ENCODE results near the gene MMS19.

MMS19 gene, protein sequence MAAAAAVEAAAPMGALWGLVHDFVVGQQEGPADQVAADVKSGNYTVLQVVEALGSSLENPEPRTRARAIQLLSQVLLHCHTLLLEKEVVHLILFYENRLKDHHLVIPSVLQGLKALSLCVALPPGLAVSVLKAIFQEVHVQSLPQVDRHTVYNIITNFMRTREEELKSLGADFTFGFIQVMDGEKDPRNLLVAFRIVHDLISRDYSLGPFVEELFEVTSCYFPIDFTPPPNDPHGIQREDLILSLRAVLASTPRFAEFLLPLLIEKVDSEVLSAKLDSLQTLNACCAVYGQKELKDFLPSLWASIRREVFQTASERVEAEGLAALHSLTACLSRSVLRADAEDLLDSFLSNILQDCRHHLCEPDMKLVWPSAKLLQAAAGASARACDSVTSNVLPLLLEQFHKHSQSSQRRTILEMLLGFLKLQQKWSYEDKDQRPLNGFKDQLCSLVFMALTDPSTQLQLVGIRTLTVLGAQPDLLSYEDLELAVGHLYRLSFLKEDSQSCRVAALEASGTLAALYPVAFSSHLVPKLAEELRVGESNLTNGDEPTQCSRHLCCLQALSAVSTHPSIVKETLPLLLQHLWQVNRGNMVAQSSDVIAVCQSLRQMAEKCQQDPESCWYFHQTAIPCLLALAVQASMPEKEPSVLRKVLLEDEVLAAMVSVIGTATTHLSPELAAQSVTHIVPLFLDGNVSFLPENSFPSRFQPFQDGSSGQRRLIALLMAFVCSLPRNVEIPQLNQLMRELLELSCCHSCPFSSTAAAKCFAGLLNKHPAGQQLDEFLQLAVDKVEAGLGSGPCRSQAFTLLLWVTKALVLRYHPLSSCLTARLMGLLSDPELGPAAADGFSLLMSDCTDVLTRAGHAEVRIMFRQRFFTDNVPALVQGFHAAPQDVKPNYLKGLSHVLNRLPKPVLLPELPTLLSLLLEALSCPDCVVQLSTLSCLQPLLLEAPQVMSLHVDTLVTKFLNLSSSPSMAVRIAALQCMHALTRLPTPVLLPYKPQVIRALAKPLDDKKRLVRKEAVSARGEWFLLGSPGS

GRCh38 chr10:97498076-97498840 lies at the start of gene MMS19:
TSS of gene MMS19 (minus strand) at chr10:97498422. CDS start at chr10:97498384, 38 bp downstream.
- peak; percentile 96 to 97 for DNase-seq

DNA sequence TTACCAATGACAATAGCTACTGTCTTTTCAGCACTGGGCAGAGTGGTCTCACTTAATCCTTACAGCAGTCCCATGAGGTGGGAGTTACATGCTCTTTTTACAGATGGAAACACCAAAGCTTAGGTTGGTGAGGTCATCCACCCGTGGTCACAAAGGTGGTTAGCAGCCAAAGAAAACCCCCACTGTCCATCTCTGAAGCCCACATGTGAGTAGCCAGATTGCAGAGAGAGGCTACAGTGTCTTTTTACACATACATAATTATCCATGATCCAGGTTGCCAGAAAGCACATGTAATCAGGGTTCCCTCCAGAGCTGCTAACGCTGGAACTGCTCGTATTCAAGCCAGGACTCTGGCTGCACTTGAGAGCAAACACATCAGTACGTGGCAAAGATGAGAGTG lies 49.7 kb upstream of the MMS19 start:
- no peak for DNase-seq

GRCh38 chr10:97547271-97547600 lies 49.0 kb upstream of the MMS19 start:
- no peak for DNase-seq

DNA sequence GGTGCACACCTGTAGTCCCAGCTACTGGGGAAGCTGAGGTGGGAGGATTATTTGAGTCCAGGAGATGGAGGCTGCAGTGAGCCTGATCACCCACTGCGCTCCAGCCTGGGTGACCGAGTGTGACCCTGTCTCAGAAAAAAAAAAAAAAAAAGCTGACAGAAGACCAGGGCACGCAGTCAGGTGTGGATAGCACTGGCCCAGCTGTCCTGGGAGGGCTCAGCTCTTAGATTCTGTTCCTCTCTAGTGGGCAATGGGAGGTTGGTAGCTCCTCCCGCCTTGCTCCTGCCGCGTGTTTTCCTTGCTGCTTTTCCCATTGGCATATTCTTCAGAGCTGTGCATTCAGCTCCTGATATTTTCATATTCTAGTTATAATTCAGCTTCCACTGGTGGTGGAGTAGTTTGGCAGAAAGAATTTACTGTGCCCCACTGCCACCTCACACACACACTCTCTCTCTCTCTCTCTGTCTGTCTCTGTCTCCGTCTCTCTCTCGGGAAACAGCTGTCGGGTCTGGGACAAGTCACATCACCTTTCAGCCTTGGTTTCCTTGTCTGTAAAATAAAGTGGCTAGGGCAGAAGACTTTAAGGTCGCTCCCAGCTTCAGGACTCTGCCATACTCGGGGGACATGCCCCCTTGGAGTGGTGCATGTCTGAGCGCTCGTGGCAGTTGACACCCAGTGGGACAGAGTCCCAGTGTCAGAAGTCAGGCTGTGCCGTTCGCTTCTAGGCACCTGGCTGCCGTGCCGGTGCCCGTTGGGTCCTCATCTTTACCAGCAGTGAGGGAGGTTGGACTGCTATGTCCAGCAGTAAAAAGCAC lies 48.4 kb upstream of the MMS19 start:
- no peak for DNase-seq

GRCh38 chr10:97543025-97543546 lies 44.9 kb upstream of the MMS19 start:
- DNase-seq: no peak

DNA sequence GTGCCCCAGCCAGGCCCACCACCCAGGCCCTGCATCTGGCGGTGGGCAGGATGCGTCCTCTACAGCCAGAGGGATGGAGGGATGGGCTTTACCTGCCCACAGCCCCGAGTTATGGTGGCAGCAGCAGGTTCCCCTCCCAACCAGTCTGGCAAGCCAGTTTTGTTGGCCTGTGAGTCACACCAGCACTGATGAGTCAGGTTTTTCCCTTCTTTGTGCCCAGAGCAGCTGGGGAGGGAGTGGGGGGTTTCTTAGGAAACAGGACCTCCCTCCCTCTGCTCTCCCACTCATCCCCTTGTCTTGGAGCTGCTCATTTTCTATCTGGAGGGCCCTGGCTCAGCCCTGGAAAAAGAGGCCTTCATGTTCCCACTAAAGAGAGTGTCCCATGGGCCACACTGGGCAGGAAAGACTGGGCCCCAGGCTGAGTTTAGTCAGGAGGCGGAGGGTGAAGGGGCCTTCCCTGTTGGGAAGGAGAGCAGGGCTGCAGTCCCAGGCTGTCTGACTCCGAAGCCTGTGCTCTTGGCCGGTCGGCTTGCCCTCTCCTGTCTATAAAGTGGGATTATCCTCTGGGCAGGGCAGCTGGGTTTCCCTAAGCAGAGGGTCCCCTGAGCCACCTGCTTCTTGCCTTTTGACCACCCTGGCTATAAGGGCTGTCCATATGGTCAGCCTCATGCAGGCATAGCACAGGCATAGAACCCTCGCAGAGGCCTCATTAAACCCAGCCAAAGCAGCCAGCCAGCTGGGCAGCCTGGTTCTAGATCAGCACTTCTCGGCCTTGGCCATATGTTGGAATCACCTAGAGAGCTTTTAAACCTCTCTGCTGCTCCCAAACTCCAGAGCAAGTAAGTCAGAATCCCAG lies 44.2 kb upstream of the MMS19 start:
- DNase-seq: no peak

GRCh38 chr10:97540669-97541500 lies 42.7 kb upstream of the MMS19 start:
- no peak for DNase-seq

DNA sequence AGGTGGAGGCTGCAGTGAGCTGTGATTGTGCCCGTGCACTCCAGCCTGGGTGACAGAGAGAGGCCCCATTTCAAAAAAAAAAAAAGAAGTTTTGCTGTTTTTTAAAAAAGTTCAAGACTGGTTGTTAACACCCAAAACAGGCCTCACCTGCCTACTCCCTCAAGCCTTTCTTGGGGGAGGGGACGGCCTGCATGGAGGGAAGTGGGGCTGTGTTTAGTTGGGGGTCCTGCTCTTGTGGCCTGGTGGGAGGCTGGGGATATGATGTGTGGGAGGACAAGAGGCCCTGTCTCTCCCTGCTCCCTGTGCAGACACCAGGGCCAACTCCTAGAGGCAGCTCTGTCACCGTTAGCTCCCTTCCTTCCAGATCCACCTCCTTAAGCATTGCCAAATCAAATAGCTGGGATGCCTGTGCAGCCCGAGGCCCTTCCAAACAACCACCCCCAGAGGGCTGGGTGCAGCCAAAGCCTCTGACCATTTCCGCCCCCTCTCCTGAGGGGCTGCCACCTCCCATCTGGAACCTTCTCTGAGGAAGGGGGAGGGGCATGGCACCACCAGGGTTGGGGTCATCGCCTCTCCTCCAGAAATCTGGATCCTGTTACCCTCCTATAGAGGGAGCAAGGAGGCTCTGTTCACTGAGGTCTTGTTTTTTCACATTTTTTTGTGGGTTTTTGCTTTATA lies 41.4 kb upstream of the MMS19 start:
- DNase-seq: no peak

DNA sequence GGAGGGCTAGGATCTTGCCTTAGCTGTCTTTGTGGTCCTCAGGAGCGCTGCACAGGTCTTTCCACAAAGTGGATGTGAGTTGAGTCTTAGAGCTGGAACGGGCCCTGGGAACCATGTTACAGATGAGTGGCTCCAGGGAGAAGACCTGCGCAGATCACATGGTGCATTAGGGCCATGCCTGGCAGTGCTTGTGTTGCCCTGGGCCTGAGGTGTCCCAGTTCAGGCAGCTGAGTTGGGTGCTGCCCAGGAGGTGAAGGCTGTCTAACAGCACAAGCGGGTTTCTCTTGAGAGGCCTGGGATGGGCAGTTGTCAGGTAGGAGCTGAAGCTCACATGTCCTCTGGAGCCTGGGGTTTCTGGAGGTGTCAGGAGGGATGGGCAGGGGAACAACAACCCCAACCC lies 40.6 kb upstream of the MMS19 start:
- no peak for DNase-seq

DNA sequence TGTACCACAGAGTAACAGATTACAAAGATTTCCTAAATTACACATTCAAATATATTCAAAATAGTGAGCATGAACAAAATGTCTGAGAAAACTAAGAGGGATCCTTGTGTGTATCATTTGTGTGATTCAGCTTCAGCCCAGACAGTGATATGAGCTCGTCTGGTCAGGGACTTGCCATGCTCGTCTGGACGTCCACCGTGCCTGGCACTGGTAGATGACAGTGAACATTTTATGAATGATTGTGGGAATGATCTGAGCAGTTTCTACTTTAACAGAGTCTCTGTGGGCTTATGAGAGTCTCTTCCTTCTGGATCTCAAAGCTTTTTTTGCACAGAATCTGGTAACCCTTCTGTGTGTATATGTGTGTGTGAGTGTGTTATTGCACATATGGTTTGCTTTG lies 40.2 kb upstream of the MMS19 start:
- no peak for DNase-seq

GRCh38 chr10:97537186-97537869 lies 39.1 kb upstream of the MMS19 start:
- no peak for DNase-seq

- no peak for DNase-seq
Observed at GRCh38 chr10:97534746-97535367, 36.6 kb upstream of the MMS19 start.

GRCh38 chr10:97533888-97534287 lies 35.7 kb upstream of the MMS19 start:
- no peak for DNase-seq

GRCh38 chr10:97532935-97533671 lies 34.9 kb upstream of the MMS19 start:
- no peak for DNase-seq

DNA sequence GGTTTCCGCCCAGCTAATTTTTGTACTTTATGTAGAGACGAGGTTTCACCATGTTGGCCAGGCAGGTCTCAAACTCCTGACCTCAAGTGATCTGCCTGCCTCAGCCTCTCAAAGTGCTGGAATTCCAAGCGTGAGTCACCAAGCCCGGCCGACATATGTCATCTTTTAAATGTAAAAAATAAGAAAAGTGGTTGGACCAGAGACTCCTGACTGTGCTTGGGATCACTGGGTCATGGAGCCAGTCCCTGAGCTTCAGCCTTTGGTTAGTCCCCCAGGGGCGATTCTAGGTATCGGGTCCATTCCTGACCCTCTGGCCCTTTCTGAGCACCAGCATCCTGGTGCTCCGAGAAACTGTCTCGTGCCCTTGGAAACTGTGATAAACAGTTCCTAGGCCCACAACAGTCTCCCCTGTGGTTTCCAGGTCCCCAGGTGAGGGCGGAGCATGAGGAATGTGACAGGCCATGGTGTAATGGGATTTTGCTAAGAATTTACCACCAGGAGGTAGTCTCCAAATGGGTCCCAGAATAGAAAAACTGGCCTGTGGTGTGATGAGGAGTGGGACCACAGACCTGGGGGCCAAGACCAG lies 33.3 kb upstream of the MMS19 start:
- DNase-seq: no peak

- no peak for DNase-seq
Observed at GRCh38 chr10:97529685-97530465, 31.7 kb upstream of the MMS19 start.
